ENCODE measurements around the gene IL15. TPM values are rescaled to one million over a fixed set of nuclear protein-coding genes. Genes with fewer than 3 reads are reported as not detected.

IL15 gene
- total and polyA plus RNA-seq, 7 donors: 1.4 to 3.0 (median 2.2) TPM

DNA sequence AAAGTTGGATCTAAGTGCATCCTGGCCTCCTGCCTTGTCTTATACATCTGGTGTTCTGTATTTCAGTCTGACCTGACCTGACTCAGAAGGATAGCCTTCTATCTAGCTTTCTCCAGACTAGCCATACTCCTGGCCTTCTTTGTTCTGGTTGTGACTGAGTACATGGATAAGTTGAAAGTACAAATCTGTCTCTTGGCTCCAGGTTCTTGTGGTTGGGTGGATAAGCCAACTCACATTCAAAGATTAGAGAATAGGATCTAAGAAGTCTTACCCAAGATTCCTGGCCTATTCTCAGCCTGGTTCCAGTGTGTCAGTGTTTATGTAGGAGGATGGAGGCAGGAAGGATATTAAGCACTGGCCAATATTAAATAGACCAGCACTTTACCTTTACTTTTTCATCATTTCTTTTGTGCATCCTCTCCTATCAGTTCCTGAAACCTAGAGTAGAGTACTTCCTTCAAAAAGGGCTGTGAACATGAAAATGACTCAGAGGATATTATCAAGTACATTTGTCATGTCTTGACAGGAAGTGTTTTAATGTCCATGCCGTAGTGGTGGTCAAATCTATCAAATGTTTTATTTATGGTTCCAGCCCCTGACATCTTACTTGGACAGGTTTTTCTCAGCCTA is 123.5 kb downstream of the IL15 start:
- Histone ChIP-seq H3K36me3 (ENCODE audit: insufficient read depth in 1 of 2, low read depth in 1 of 2) (no peaks in the 10 kb centered on the region), H3K9me3 (no peaks in the 10 kb centered on the region), H3K27ac (no peak overlapping the region), H3K27me3 (ENCODE audit: insufficient read depth in 3 of 3, low read length in 2 of 3) (peaks cover 0 to 2% (median 0%) of the 10 kb centered on the region in 3 donors), H3K4me3 (no peak overlapping the region), H3K4me1 (no peaks in the 10 kb centered on the region)
- intact Hi-C loops (cut with DNase I): no loop called here
- WGBS, 3 donors: 50 to 59% (median 55%) methylated on average over 1 of the region's 1 CpG
- TF ChIP-seq, protein P1, sequence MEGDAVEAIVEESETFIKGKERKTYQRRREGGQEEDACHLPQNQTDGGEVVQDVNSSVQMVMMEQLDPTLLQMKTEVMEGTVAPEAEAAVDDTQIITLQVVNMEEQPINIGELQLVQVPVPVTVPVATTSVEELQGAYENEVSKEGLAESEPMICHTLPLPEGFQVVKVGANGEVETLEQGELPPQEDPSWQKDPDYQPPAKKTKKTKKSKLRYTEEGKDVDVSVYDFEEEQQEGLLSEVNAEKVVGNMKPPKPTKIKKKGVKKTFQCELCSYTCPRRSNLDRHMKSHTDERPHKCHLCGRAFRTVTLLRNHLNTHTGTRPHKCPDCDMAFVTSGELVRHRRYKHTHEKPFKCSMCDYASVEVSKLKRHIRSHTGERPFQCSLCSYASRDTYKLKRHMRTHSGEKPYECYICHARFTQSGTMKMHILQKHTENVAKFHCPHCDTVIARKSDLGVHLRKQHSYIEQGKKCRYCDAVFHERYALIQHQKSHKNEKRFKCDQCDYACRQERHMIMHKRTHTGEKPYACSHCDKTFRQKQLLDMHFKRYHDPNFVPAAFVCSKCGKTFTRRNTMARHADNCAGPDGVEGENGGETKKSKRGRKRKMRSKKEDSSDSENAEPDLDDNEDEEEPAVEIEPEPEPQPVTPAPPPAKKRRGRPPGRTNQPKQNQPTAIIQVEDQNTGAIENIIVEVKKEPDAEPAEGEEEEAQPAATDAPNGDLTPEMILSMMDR (IDR thresholded peaks at IDR 0.05): no peak
- ATAC-seq (no peak), DNase-seq (no peak)

DNA sequence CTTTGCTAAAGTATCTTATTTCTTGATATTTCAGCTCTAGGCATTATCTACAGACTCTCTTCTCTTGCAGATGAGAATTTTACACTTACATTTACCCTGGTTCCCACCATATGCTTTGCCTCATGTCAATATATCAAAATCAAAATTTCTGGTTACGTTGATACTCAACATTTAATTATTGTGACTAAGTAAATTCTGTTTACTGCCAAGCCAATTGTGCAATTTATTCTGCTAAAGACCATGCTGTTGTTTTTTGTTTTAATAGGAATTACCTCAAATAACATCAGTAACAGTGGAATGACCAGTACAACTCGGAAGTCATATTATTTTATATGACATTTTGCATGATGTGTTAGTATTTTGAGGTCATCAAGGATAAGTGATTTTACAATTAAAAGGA is 125.5 kb downstream of the IL15 start:
- 59 to 76% (median 68%) methylated on average over 2 of the region's 2 CpGs for WGBS, 3 donors
- TF ChIP-seq, protein P1 (IDR thresholded peaks at IDR 0.05): no peak
- DNase-seq (no peak), ATAC-seq (no peak)
- Histone ChIP-seq H3K27me3 (ENCODE audit: insufficient read depth in 3 of 3, low read length in 2 of 3) (peaks cover 0 to 2% (median 0%) of the 10 kb centered on the region in 3 donors), H3K4me3 (no peak overlapping the region), H3K9me3 (no peaks in the 10 kb centered on the region), H3K27ac (no peak overlapping the region), H3K4me1 (no peaks in the 10 kb centered on the region), H3K36me3 (ENCODE audit: insufficient read depth in 1 of 2, low read depth in 1 of 2) (no peaks in the 10 kb centered on the region)
- intact Hi-C loops (cut with DNase I): no loop called here

DNA sequence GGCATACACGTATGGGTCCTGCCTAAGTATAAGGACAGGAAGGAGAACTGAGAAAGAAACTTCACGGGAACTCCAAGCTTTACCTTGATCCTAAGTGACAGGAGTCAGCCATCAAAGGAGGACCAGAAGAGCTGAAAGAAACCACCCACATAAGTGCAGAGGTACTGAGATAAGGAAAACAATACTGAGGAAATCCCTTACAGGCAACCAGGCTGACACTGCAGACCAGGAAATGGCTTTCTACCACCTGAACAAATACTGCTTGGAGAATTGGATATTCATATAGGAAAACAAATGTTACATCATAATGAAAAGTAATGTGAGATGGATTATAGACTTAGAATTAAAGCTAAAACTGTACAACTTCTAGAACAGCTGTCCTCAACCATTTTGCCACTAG is 127.0 kb downstream of the IL15 start:
- peaks cover 0 to 2% (median 0%) of the 10 kb centered on the region in 3 donors for H3K27me3 ChIP-seq (ENCODE audit: insufficient read depth in 3 of 3, low read length in 2 of 3)
- TF ChIP-seq, protein P1 (IDR thresholded peaks at IDR 0.05): no peak
- intact Hi-C loops (cut with DNase I): no loop called here
- no peak for ATAC-seq
- H3K9me3 ChIP-seq: no peaks in the 10 kb centered on the region
- H3K4me3 ChIP-seq: no peak overlapping the region
- no peak for DNase-seq
- WGBS, 3 donors: 70 to 82% (median 72%) methylated on average over 2 of the region's 2 CpGs
- H3K4me1 ChIP-seq: no peaks in the 10 kb centered on the region
- H3K27ac ChIP-seq: no peak overlapping the region
- H3K36me3 ChIP-seq (ENCODE audit: insufficient read depth in 1 of 2, low read depth in 1 of 2): no peaks in the 10 kb centered on the region

DNA sequence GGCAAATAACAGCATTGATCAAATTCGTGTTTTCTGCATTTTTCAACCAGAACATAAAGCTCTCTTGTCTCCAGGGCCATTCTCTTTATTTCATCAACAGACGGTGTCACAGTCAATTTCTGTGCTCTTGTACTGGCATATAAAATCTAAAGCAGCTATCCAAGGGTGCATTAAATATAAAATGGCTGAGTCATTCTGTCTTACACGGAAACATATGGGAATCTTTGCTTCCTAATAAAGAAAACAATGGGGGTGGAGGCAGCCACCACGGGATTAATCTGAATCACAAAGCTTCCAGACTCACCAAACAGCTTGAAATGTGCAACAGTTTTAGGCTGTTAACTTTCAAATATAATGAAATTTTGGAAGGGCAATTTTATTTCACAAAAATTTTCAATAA is 132.6 kb downstream of the IL15 start:
- no peak for DNase-seq
- H3K27me3 ChIP-seq (ENCODE audit: insufficient read depth in 3 of 3, low read length in 2 of 3): no peaks in the 10 kb centered on the region
- 21 to 27% (median 22%) methylated on average over 4 of the region's 4 CpGs for WGBS, 3 donors
- no peaks in the 10 kb centered on the region for H3K36me3 ChIP-seq (ENCODE audit: insufficient read depth in 1 of 2, low read depth in 1 of 2)
- H3K9me3 ChIP-seq: no peaks in the 10 kb centered on the region
- TF ChIP-seq, protein P1 (IDR thresholded peaks at IDR 0.05): no peak
- H3K4me1 ChIP-seq: no peaks in the 10 kb centered on the region
- no peak overlapping the region for H3K4me3 ChIP-seq
- no peak for ATAC-seq
- H3K27ac ChIP-seq: no peak overlapping the region
- intact Hi-C loops (cut with DNase I): no loop called here

All from psoas muscle (tissue), 8 donors.